Measurements from ENCODE around the gene SQSTM1. TPM values are rescaled to one million over a fixed set of nuclear protein-coding genes. Genes with fewer than 3 reads are reported as not detected.
"Not testable (repeated sequence)": the region's sequence is repeated elsewhere in the genome, so short reads cannot be mapped to it uniquely, and the experiment has no call there.

Gene SQSTM1
- total RNA-seq, 1 donor from 2014 or later, result 297 TPM

GRCh38 chr5:179780362-179780761 is 40.3 kb upstream of the SQSTM1 start:
- TF ChIP-seq, protein P1, sequence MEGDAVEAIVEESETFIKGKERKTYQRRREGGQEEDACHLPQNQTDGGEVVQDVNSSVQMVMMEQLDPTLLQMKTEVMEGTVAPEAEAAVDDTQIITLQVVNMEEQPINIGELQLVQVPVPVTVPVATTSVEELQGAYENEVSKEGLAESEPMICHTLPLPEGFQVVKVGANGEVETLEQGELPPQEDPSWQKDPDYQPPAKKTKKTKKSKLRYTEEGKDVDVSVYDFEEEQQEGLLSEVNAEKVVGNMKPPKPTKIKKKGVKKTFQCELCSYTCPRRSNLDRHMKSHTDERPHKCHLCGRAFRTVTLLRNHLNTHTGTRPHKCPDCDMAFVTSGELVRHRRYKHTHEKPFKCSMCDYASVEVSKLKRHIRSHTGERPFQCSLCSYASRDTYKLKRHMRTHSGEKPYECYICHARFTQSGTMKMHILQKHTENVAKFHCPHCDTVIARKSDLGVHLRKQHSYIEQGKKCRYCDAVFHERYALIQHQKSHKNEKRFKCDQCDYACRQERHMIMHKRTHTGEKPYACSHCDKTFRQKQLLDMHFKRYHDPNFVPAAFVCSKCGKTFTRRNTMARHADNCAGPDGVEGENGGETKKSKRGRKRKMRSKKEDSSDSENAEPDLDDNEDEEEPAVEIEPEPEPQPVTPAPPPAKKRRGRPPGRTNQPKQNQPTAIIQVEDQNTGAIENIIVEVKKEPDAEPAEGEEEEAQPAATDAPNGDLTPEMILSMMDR (IDR thresholded peaks at IDR 0.05), result no peak
- H3K4me3 Mint-ChIP-seq (ENCODE audit: unreplicated experiment), result no peak overlapping the region
- DNase-seq (ENCODE audit: low spot score), result no peak
- H3K27ac Mint-ChIP-seq (ENCODE audit: unreplicated experiment), result no peak overlapping the region
- H3K9me3 Mint-ChIP-seq (ENCODE audit: low read depth), result no peaks in the 10 kb centered on the region
- H3K4me1 Mint-ChIP-seq (ENCODE audit: low read depth), result no peaks in the 10 kb centered on the region
- no peaks in the 10 kb centered on the region for H3K27me3 Mint-ChIP-seq (ENCODE audit: low read depth)
- peaks cover 20% of the 10 kb centered on the region for H3K36me3 Mint-ChIP-seq (ENCODE audit: low read depth)

DNA sequence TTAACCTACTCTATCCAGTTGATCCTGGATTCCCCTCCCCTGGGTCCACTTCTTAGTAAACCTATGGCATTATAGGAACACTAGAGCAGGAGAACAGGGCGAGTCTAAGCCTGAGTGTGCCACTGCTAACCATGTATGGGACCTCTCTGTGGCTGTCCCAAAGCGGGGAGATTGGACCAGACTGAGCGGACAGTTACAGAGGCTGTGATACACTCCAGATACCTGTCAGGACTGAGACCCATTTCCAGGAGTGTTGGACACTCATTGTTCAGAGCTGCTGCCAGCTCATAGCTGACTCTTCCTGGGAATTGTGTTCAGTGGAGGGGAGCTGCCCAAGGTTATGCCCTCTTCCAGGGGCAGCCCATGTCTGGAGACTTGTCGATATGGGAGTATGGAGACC is 38.9 kb upstream of the SQSTM1 start:
- Mint-ChIP-seq H3K27ac (ENCODE audit: unreplicated experiment) (no peak overlapping the region), H3K4me1 (ENCODE audit: low read depth) (no peaks in the 10 kb centered on the region), H3K36me3 (ENCODE audit: low read depth) (peaks cover 16% of the 10 kb centered on the region)

GRCh38 chr5:179783128-179783527 is 37.6 kb upstream of the SQSTM1 start:
- no peak for DNase-seq (ENCODE audit: low spot score)
- no peak overlapping the region for H3K27ac Mint-ChIP-seq (ENCODE audit: unreplicated experiment)
- H3K9me3 Mint-ChIP-seq (ENCODE audit: low read depth), result no peaks in the 10 kb centered on the region
- no peaks in the 10 kb centered on the region for H3K27me3 Mint-ChIP-seq (ENCODE audit: low read depth)
- no peaks in the 10 kb centered on the region for H3K4me1 Mint-ChIP-seq (ENCODE audit: low read depth)
- H3K4me3 Mint-ChIP-seq (ENCODE audit: unreplicated experiment), result no peak overlapping the region
- H3K36me3 Mint-ChIP-seq (ENCODE audit: low read depth), result peaks cover 12% of the 10 kb centered on the region
- TF ChIP-seq, protein P1 (IDR thresholded peaks at IDR 0.05), result no peak

More for the DNA sequence above, 38.9 kb upstream of the SQSTM1 start:
- H3K27me3 Mint-ChIP-seq (ENCODE audit: low read depth), result no peaks in the 10 kb centered on the region
- DNase-seq (ENCODE audit: low spot score), result no peak
- no peak overlapping the region for H3K4me3 Mint-ChIP-seq (ENCODE audit: unreplicated experiment)
- TF ChIP-seq, protein P1 (IDR thresholded peaks at IDR 0.05), result no peak
- H3K9me3 Mint-ChIP-seq (ENCODE audit: low read depth), result no peaks in the 10 kb centered on the region

GRCh38 chr5:179786861-179787260 is 33.8 kb upstream of the SQSTM1 start:
- TF ChIP-seq, protein P1 (IDR thresholded peaks at IDR 0.05), result no peak
- H3K27ac Mint-ChIP-seq (ENCODE audit: unreplicated experiment), result no peak overlapping the region
- no peaks in the 10 kb centered on the region for H3K27me3 Mint-ChIP-seq (ENCODE audit: low read depth)
- no peaks in the 10 kb centered on the region for H3K9me3 Mint-ChIP-seq (ENCODE audit: low read depth)
- no peak for DNase-seq (ENCODE audit: low spot score)
- H3K4me1 Mint-ChIP-seq (ENCODE audit: low read depth), result no peaks in the 10 kb centered on the region
- H3K36me3 Mint-ChIP-seq (ENCODE audit: low read depth), result no peaks in the 10 kb centered on the region
- H3K4me3 Mint-ChIP-seq (ENCODE audit: unreplicated experiment), result no peak overlapping the region

GRCh38 chr5:179788193-179788854 is 32.4 kb upstream of the SQSTM1 start:
- Mint-ChIP-seq H3K27ac (ENCODE audit: unreplicated experiment) (no peak overlapping the region), H3K27me3 (ENCODE audit: low read depth) (no peaks in the 10 kb centered on the region), H3K4me1 (ENCODE audit: low read depth) (peaks cover 3% of the 10 kb centered on the region), H3K36me3 (ENCODE audit: low read depth) (no peaks in the 10 kb centered on the region), H3K9me3 (ENCODE audit: low read depth) (no peaks in the 10 kb centered on the region), H3K4me3 (ENCODE audit: unreplicated experiment) (no peak overlapping the region)
- no peak for DNase-seq (ENCODE audit: low spot score)
- TF ChIP-seq, protein P1 (IDR thresholded peaks at IDR 0.05), result no peak

DNA sequence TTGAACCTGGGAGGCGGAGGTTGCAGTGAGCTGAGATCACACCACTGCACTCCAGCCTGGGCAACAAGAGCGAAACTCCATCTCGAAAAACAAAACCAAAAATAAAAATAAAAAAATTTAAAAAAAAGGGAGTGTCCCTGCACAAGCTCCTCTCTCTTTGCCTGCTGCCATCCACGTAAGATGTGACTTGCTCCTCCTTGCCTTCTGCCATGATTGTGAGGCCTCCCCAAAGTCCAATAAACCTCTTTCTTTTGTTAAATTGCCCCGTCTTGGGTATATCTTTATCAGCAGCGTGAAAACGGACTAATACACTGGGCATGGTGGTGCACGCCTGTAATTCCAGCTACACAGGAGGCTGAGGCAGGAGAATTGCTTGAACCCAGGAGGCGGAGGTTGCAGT is 31.4 kb upstream of the SQSTM1 start:
- H3K9me3 Mint-ChIP-seq (ENCODE audit: low read depth); H3K36me3 Mint-ChIP-seq (ENCODE audit: low read depth); H3K27ac Mint-ChIP-seq (ENCODE audit: unreplicated experiment); H3K4me3 Mint-ChIP-seq (ENCODE audit: unreplicated experiment); H3K27me3 Mint-ChIP-seq (ENCODE audit: low read depth); DNase-seq (ENCODE audit: low spot score): not testable (repeated sequence)
- H3K4me1 Mint-ChIP-seq (ENCODE audit: low read depth), result peaks cover 12% of the 10 kb centered on the region

Data from chondrocyte (in vitro differentiated cells).